IPS DF 4.7 (cell line): ENCODE data around the gene ZBTB46.
"Not testable (repeated sequence)": the region's sequence is repeated elsewhere in the genome, so short reads cannot be mapped to it uniquely, and the experiment has no call there.

Experiments
- DNase-seq: peaks from one replicate; pipeline ENCODE4 v3.0.0-alpha.2; 2013; ENCODE audit warnings: low spot score; ENCODE audit errors: extremely low read depth

The ZBTB46 gene

GRCh38 chr20:63858393-63859165, 27.5 kb upstream of the ZBTB46 start:
- DNase-seq = no peak

GRCh38 chr20:63857764-63858392, 26.8 kb upstream of the ZBTB46 start:
- DNase-seq = no peak

- DNase-seq = no peak
Observed at GRCh38 chr20:63856098-63856511, 25.0 kb upstream of the ZBTB46 start.

GRCh38 chr20:63855363-63856097, 24.5 kb upstream of the ZBTB46 start:
- DNase-seq = no peak

GRCh38 chr20:63854766-63855362, 23.8 kb upstream of the ZBTB46 start:
- no peak for DNase-seq

- no peak for DNase-seq
Observed at GRCh38 chr20:63854069-63854765, 23.2 kb upstream of the ZBTB46 start.

- not testable (repeated sequence) for DNase-seq
Observed at GRCh38 chr20:63853733-63854068, 22.6 kb upstream of the ZBTB46 start.

GRCh38 chr20:63851548-63851943, 20.5 kb upstream of the ZBTB46 start:
- not testable (repeated sequence) for DNase-seq

GRCh38 chr20:63850689-63851547, 19.9 kb upstream of the ZBTB46 start:
- no peak for DNase-seq

- DNase-seq = no peak
Observed at GRCh38 chr20:63848003-63848911, 17.2 kb upstream of the ZBTB46 start.

- DNase-seq = no peak
Observed at GRCh38 chr20:63847237-63848002, 16.4 kb upstream of the ZBTB46 start.

GRCh38 chr20:63846888-63847236, 15.8 kb upstream of the ZBTB46 start:
- DNase-seq = no peak

GRCh38 chr20:63846128-63846771, 15.2 kb upstream of the ZBTB46 start:
- no peak for DNase-seq

- DNase-seq = no peak
Observed at GRCh38 chr20:63844511-63844991, 13.5 kb upstream of the ZBTB46 start.

- no peak for DNase-seq
Observed at GRCh38 chr20:63843778-63844177, 12.7 kb upstream of the ZBTB46 start.

GRCh38 chr20:63843222-63843621, 12.2 kb upstream of the ZBTB46 start:
- no peak for DNase-seq

GRCh38 chr20:63842258-63842657, 11.2 kb upstream of the ZBTB46 start:
- DNase-seq = no peak

GRCh38 chr20:63840405-63840828, 9.4 kb upstream of the ZBTB46 start:
- no peak for DNase-seq
